SU-DHL-6 (cell line): ENCODE data around the gene PXDC1.
"Not testable (repeated sequence)": the region's sequence is repeated elsewhere in the genome, so short reads cannot be mapped to it uniquely, and the experiment has no call there.

Source experiments
- H2AFZ ChIP-seq: fragments of 200-600 bp; sonication (generic); 2 replicates; pipeline ENCODE4 v1.6.1; 2014; ENCODE audit warnings: low read depth, mild to moderate bottlenecking, moderate library complexity, mixed read lengths, antibody characterized with exemption, low read length; ENCODE audit not compliant: severe bottlenecking
- H3F3A ChIP-seq: fragments of 200-600 bp; shearing (Covaris generic); 2 replicates; pipeline ENCODE4 v1.6.0; 2016; ENCODE audit warnings: antibody characterized with exemption, mild to moderate bottlenecking; ENCODE audit not compliant: insufficient read depth
- H3K27ac ChIP-seq: fragments of 200-600 bp; sonication (generic); 2 replicates; pipeline ENCODE4 v1.5.1; 2016; ENCODE audit warnings: low read depth, mild to moderate bottlenecking, low read length, moderate library complexity, mixed read lengths
- H3K27me3 ChIP-seq: fragments of 200-600 bp; sonication (generic), shearing (Covaris generic); 2 replicates; pipeline ENCODE4 v1.6.0; 2014; ENCODE audit warnings: mild to moderate bottlenecking, low read length
- H3K36me3 ChIP-seq: fragments of 200-600 bp; sonication (generic); 2 replicates; pipeline ENCODE4 v1.6.1; 2014; ENCODE audit warnings: mild to moderate bottlenecking, low read length, mixed read lengths
- H3K4me2 ChIP-seq: fragments of 300-600, 200-600 bp; shearing (Covaris generic), sonication (generic); 2 replicates; pipeline ENCODE4 v1.6.0; 2014; ENCODE audit warnings: low read length, low read depth, mild to moderate bottlenecking; ENCODE audit not compliant: poor library complexity, severe bottlenecking
- H3K4me3 ChIP-seq: fragments of 200-600 bp; sonication (generic); 2 replicates; pipeline ENCODE4 v1.5.1; 2014; ENCODE audit warnings: antibody characterized with exemption, low read length, mild to moderate bottlenecking, mixed read lengths; ENCODE audit not compliant: insufficient read depth, poor library complexity, severe bottlenecking
- H3K79me2 ChIP-seq: fragments of 200-600 bp; sonication (generic); 2 replicates; pipeline ENCODE4 v1.6.1; 2014; ENCODE audit warnings: mild to moderate bottlenecking, low read length, moderate library complexity; ENCODE audit not compliant: insufficient read depth
- H3K9ac ChIP-seq: fragments of 200-600 bp; sonication (generic); 2 replicates; pipeline ENCODE4 v1.7.0; 2014; ENCODE audit warnings: mild to moderate bottlenecking, low read length
- H3K9me2 ChIP-seq: fragments of 200-600 bp; sonication (generic); replicated peaks from 2 replicates; pipeline ENCODE4 v1.6.1; 2014; ENCODE audit warnings: low read length; ENCODE audit not compliant: insufficient read depth
- H3K9me3 ChIP-seq: fragments of 200-600 bp; sonication (generic); 2 replicates; pipeline ENCODE4 v1.6.1; 2014; ENCODE audit warnings: low read length, mixed read lengths; ENCODE audit not compliant: insufficient read depth
- H4K20me1 ChIP-seq: fragments of 200-600 bp; sonication (generic); 2 replicates; pipeline ENCODE4 v1.6.1; 2014; ENCODE audit warnings: low read depth, mild to moderate bottlenecking, antibody characterized with exemption, low read length, moderate library complexity, mixed read lengths
- EZH2phosphoT487 ChIP-seq: fragments of 200-600 bp; sonication (generic), shearing (Covaris generic); conservative IDR thresholded peaks from 2 replicates; pipeline ENCODE4 v1.6.1; 2018; ENCODE audit warnings: mild to moderate bottlenecking, antibody characterized with exemption, low read length, moderate library complexity, mixed read lengths
- TF ChIP-seq, protein P1 (sequence below): fragments of 200-600 bp; sonication (generic); IDR thresholded peaks from one replicate; pipeline ENCODE4 v1.5.1; 2017; ENCODE audit warnings: antibody characterized with exemption, mild to moderate bottlenecking, low read length, moderate library complexity; ENCODE audit not compliant: insufficient read depth, poor library complexity, severe bottlenecking

The PXDC1 gene

GRCh38 chr6:3770023-3770720, 18.7 kb upstream of the PXDC1 start:
- no peaks in the 10 kb centered on the region for H3F3A ChIP-seq
- no peak overlapping the region for H3K4me3 ChIP-seq
- H3K9ac ChIP-seq, result no peak overlapping the region
- H4K20me1 ChIP-seq, result no peaks in the 10 kb centered on the region
- H3K79me2 ChIP-seq, result no peaks in the 10 kb centered on the region
- TF ChIP-seq, protein P1, sequence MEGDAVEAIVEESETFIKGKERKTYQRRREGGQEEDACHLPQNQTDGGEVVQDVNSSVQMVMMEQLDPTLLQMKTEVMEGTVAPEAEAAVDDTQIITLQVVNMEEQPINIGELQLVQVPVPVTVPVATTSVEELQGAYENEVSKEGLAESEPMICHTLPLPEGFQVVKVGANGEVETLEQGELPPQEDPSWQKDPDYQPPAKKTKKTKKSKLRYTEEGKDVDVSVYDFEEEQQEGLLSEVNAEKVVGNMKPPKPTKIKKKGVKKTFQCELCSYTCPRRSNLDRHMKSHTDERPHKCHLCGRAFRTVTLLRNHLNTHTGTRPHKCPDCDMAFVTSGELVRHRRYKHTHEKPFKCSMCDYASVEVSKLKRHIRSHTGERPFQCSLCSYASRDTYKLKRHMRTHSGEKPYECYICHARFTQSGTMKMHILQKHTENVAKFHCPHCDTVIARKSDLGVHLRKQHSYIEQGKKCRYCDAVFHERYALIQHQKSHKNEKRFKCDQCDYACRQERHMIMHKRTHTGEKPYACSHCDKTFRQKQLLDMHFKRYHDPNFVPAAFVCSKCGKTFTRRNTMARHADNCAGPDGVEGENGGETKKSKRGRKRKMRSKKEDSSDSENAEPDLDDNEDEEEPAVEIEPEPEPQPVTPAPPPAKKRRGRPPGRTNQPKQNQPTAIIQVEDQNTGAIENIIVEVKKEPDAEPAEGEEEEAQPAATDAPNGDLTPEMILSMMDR, result no peak
- no peak for TF ChIP-seq EZH2phosphoT487
- H3K27ac ChIP-seq, result no peak overlapping the region
- no peak overlapping the region for H2AFZ ChIP-seq
- no peaks in the 10 kb centered on the region for H3K9me2 ChIP-seq
- H3K36me3 ChIP-seq, result no peaks in the 10 kb centered on the region
- no peak overlapping the region for H3K4me2 ChIP-seq
- no peaks in the 10 kb centered on the region for H3K9me3 ChIP-seq
- H3K27me3 ChIP-seq, result no peaks in the 10 kb centered on the region

- Histone ChIP-seq H4K20me1 (no peaks in the 10 kb centered on the region), H3K27me3 (no peaks in the 10 kb centered on the region), H3K9me3 (no peaks in the 10 kb centered on the region), H3K27ac (no peak overlapping the region), H3K9ac (no peak overlapping the region), H3F3A (no peaks in the 10 kb centered on the region), H3K9me2 (no peaks in the 10 kb centered on the region), H3K36me3 (no peaks in the 10 kb centered on the region), H3K4me3 (no peak overlapping the region), H3K79me2 (no peaks in the 10 kb centered on the region), H3K4me2 (no peak overlapping the region), H2AFZ (no peak overlapping the region)
- TF ChIP-seq EZH2phosphoT487, result no peak
- TF ChIP-seq, protein P1, result no peak
Measured at GRCh38 chr6:3769610-3770009, 18.1 kb upstream of the PXDC1 start.

GRCh38 chr6:3768502-3768901, 17.0 kb upstream of the PXDC1 start:
- Histone ChIP-seq H3K79me2 (no peaks in the 10 kb centered on the region), H3K27me3 (no peaks in the 10 kb centered on the region), H2AFZ (no peak overlapping the region), H3K4me2 (no peak overlapping the region), H3K4me3 (no peak overlapping the region), H3K9ac (no peak overlapping the region), H3K36me3 (no peaks in the 10 kb centered on the region), H3K9me2 (no peaks in the 10 kb centered on the region), H3K27ac (no peak overlapping the region), H3K9me3 (no peaks in the 10 kb centered on the region), H4K20me1 (no peaks in the 10 kb centered on the region), H3F3A (no peaks in the 10 kb centered on the region)
- no peak for TF ChIP-seq EZH2phosphoT487
- TF ChIP-seq, protein P1, result no peak

- H3F3A ChIP-seq, H3K9me3 ChIP-seq, H3K4me3 ChIP-seq, H3K4me2 ChIP-seq, H3K9ac ChIP-seq, H3K36me3 ChIP-seq, H3K27ac ChIP-seq, H3K27me3 ChIP-seq, H4K20me1 ChIP-seq, H2AFZ ChIP-seq, H3K9me2 ChIP-seq, H3K79me2 ChIP-seq: not testable (repeated sequence)
Measured at GRCh38 chr6:3767483-3767882, 16.0 kb upstream of the PXDC1 start.
